Tibial nerve (tissue), 4 donors: ENCODE results near the gene ARHGAP35.

Experiments
- CTCF ChIP-seq, 5 experiments: fragments of 200-600 bp in 3 of 5; fragments of 450-650 bp in 2 of 5; sonication (generic) in 3 of 5; IDR thresholded peaks; one replicate each; pipeline ENCODE4 v1.5.1; 2016 to 2019; ENCODE audit warnings: antibody characterized with exemption in 5 of 5, mild to moderate bottlenecking in 3 of 5, moderate library complexity in 2 of 5
- EP300 ChIP-seq, 2 donors: sonication (generic); formaldehyde crosslinking; IDR thresholded peaks; one replicate each; pipeline ENCODE4 v1.6.1; 2017; ENCODE audit warnings: antibody characterized with exemption in 2 of 2, mild to moderate bottlenecking in 1 of 2
- POLR2A ChIP-seq, 2 donors: fragments of 450-650 bp; IDR thresholded peaks; one replicate each; pipeline ENCODE4 v1.6.1; 2017; ENCODE audit warnings: antibody characterized with exemption in 2 of 2, mild to moderate bottlenecking in 2 of 2, moderate library complexity in 2 of 2

GRCh38 chr19:46872967-46873366 lies 12.2 kb downstream of the ARHGAP35 start:
- TF ChIP-seq POLR2A (IDR thresholded peaks at IDR 0.05) (no peak), CTCF (IDR thresholded peaks at IDR 0.05) (no peak), EP300 (IDR thresholded peaks at IDR 0.05) (no peak)
